ENCODE results near the gene STAM2.

The STAM2 gene

GRCh38 chr2:152083202-152083875, 92.2 kb downstream of the STAM2 start:
- Histone ChIP-seq H3K4me1 (ENCODE audit: control insufficient read depth, insufficient read depth, low read length) (no peaks in the 10 kb centered on the region), H3K9ac (ENCODE audit: low read length) (no peak overlapping the region), H3K9me3 (ENCODE audit: control insufficient read depth, low read length) (no peaks in the 10 kb centered on the region), H3K4me3 (ENCODE audit: low read length) (no peak overlapping the region), H3K27me3 (ENCODE audit: control insufficient read depth, insufficient read depth, low read length) (no peaks in the 10 kb centered on the region), H3K36me3 (ENCODE audit: control insufficient read depth, insufficient read depth, low read length) (no peaks in the 10 kb centered on the region)

GRCh38 chr2:152078662-152079061, 96.9 kb downstream of the STAM2 start:
- Histone ChIP-seq H3K9ac (ENCODE audit: low read length) (no peak overlapping the region), H3K9me3 (ENCODE audit: control insufficient read depth, low read length) (no peaks in the 10 kb centered on the region), H3K36me3 (ENCODE audit: control insufficient read depth, insufficient read depth, low read length) (no peaks in the 10 kb centered on the region), H3K4me1 (ENCODE audit: control insufficient read depth, insufficient read depth, low read length) (no peaks in the 10 kb centered on the region), H3K27me3 (ENCODE audit: control insufficient read depth, insufficient read depth, low read length) (no peaks in the 10 kb centered on the region), H3K4me3 (ENCODE audit: low read length) (no peak overlapping the region)

- H3K36me3 ChIP-seq (ENCODE audit: control insufficient read depth, insufficient read depth, low read length) = no peaks in the 10 kb centered on the region
- H3K9me3 ChIP-seq (ENCODE audit: control insufficient read depth, low read length) = no peaks in the 10 kb centered on the region
- no peaks in the 10 kb centered on the region for H3K4me1 ChIP-seq (ENCODE audit: control insufficient read depth, insufficient read depth, low read length)
- no peak overlapping the region for H3K9ac ChIP-seq (ENCODE audit: low read length)
- no peak overlapping the region for H3K4me3 ChIP-seq (ENCODE audit: low read length)
- no peaks in the 10 kb centered on the region for H3K27me3 ChIP-seq (ENCODE audit: control insufficient read depth, insufficient read depth, low read length)
Observed at GRCh38 chr2:152078023-152078422, 97.5 kb downstream of the STAM2 start.

- H3K9me3 ChIP-seq (ENCODE audit: control insufficient read depth, low read length) = no peaks in the 10 kb centered on the region
- H3K4me3 ChIP-seq (ENCODE audit: low read length) = no peak overlapping the region
- H3K9ac ChIP-seq (ENCODE audit: low read length) = no peak overlapping the region
- no peaks in the 10 kb centered on the region for H3K4me1 ChIP-seq (ENCODE audit: control insufficient read depth, insufficient read depth, low read length)
- H3K36me3 ChIP-seq (ENCODE audit: control insufficient read depth, insufficient read depth, low read length) = no peaks in the 10 kb centered on the region
- H3K27me3 ChIP-seq (ENCODE audit: control insufficient read depth, insufficient read depth, low read length) = no peaks in the 10 kb centered on the region
Observed at GRCh38 chr2:152075461-152076050, 100.0 kb downstream of the STAM2 start.

GRCh38 chr2:152072011-152072410, 103.6 kb downstream of the STAM2 start:
- Histone ChIP-seq H3K4me3 (ENCODE audit: low read length) (no peak overlapping the region), H3K9ac (ENCODE audit: low read length) (no peak overlapping the region), H3K27me3 (ENCODE audit: control insufficient read depth, insufficient read depth, low read length) (no peaks in the 10 kb centered on the region)

GRCh38 chr2:152071518-152071917, 104.0 kb downstream of the STAM2 start:
- no peaks in the 10 kb centered on the region for H3K4me1 ChIP-seq (ENCODE audit: control insufficient read depth, insufficient read depth, low read length)
- no peaks in the 10 kb centered on the region for H3K9me3 ChIP-seq (ENCODE audit: control insufficient read depth, low read length)
- no peak overlapping the region for H3K9ac ChIP-seq (ENCODE audit: low read length)
- no peaks in the 10 kb centered on the region for H3K27me3 ChIP-seq (ENCODE audit: control insufficient read depth, insufficient read depth, low read length)
- H3K4me3 ChIP-seq (ENCODE audit: low read length) = no peak overlapping the region
- H3K36me3 ChIP-seq (ENCODE audit: control insufficient read depth, insufficient read depth, low read length) = no peaks in the 10 kb centered on the region

More at GRCh38 chr2:152072011-152072410, 103.6 kb downstream of the STAM2 start:
- H3K36me3 ChIP-seq (ENCODE audit: control insufficient read depth, insufficient read depth, low read length) = no peaks in the 10 kb centered on the region
- no peaks in the 10 kb centered on the region for H3K9me3 ChIP-seq (ENCODE audit: control insufficient read depth, low read length)
- H3K4me1 ChIP-seq (ENCODE audit: control insufficient read depth, insufficient read depth, low read length) = no peaks in the 10 kb centered on the region

GRCh38 chr2:152071092-152071491, 104.5 kb downstream of the STAM2 start:
- no peaks in the 10 kb centered on the region for H3K27me3 ChIP-seq (ENCODE audit: control insufficient read depth, insufficient read depth, low read length)
- H3K4me1 ChIP-seq (ENCODE audit: control insufficient read depth, insufficient read depth, low read length) = no peaks in the 10 kb centered on the region
- H3K36me3 ChIP-seq (ENCODE audit: control insufficient read depth, insufficient read depth, low read length) = no peaks in the 10 kb centered on the region
- H3K9me3 ChIP-seq (ENCODE audit: control insufficient read depth, low read length) = no peaks in the 10 kb centered on the region
- no peak overlapping the region for H3K9ac ChIP-seq (ENCODE audit: low read length)
- no peak overlapping the region for H3K4me3 ChIP-seq (ENCODE audit: low read length)

- H3K9ac ChIP-seq (ENCODE audit: low read length) = no peak overlapping the region
- no peaks in the 10 kb centered on the region for H3K4me1 ChIP-seq (ENCODE audit: control insufficient read depth, insufficient read depth, low read length)
- no peaks in the 10 kb centered on the region for H3K9me3 ChIP-seq (ENCODE audit: control insufficient read depth, low read length)
- no peaks in the 10 kb centered on the region for H3K36me3 ChIP-seq (ENCODE audit: control insufficient read depth, insufficient read depth, low read length)
- no peaks in the 10 kb centered on the region for H3K27me3 ChIP-seq (ENCODE audit: control insufficient read depth, insufficient read depth, low read length)
- H3K4me3 ChIP-seq (ENCODE audit: low read length) = no peak overlapping the region
Observed at GRCh38 chr2:152068226-152068625, 107.3 kb downstream of the STAM2 start.

- H3K4me3 ChIP-seq (ENCODE audit: low read length) = no peak overlapping the region
- no peaks in the 10 kb centered on the region for H3K36me3 ChIP-seq (ENCODE audit: control insufficient read depth, insufficient read depth, low read length)
- no peak overlapping the region for H3K9ac ChIP-seq (ENCODE audit: low read length)
- no peaks in the 10 kb centered on the region for H3K27me3 ChIP-seq (ENCODE audit: control insufficient read depth, insufficient read depth, low read length)
- H3K9me3 ChIP-seq (ENCODE audit: control insufficient read depth, low read length) = no peaks in the 10 kb centered on the region
- H3K4me1 ChIP-seq (ENCODE audit: control insufficient read depth, insufficient read depth, low read length) = no peaks in the 10 kb centered on the region
Observed at GRCh38 chr2:152067823-152068222, 107.7 kb downstream of the STAM2 start.
